ENCODE results near the gene SLIT3. TPM values are rescaled to one million over a fixed set of nuclear protein-coding genes. Genes with fewer than 3 reads are reported as not detected.

SLIT3 gene
- total and polyA plus RNA-seq, 2 donors (not counting 3 experiments of a cell fraction or from before 2014, with no cell fraction given): 0.90 to 1.0 TPM

GRCh38 chr5:168951356-168951755 is 349.6 kb downstream of the SLIT3 start:
- BruUV-seq (replicated peaks): no TSS peak
- POLR2A ChIA-PET: no interaction called here

More at GRCh38 chr5:168951356-168951755, 349.6 kb downstream of the SLIT3 start:
- TF ChIP-seq CTCF (IDR thresholded peaks at IDR 0.05; ENCODE audit: extremely low read depth in 1 of 2, insufficient read depth in 1 of 2, low read depth in 1 of 2, low read length in 2 of 2) (no peak), MAX (IDR thresholded peaks at IDR 0.05; ENCODE audit: insufficient read depth, insufficient read length) (no peak), GATA2 (IDR thresholded peaks at IDR 0.05; ENCODE audit: insufficient read depth, insufficient read length, low read depth, low read length) (no peak), FOS (IDR thresholded peaks at IDR 0.05; ENCODE audit: borderline replicate concordance, insufficient read depth, low read length) (no peak), MYC (IDR thresholded peaks at IDR 0.05; ENCODE audit: low read depth, low read length) (no peak), EZH2 (IDR thresholded peaks at IDR 0.05; ENCODE audit: borderline replicate concordance, low read depth, low read length, severe bottlenecking) (no peak), POLR2AphosphoS5 (IDR thresholded peaks at IDR 0.05; ENCODE audit: insufficient read depth, low read depth, low read length) (no peak), JUN (IDR thresholded peaks at IDR 0.05; ENCODE audit: borderline replicate concordance, insufficient read depth, insufficient read length, low read depth) (no peak), POLR2A (IDR thresholded peaks at IDR 0.05; ENCODE audit: low read depth, low read length) (no peak)
- FAIRE-seq (no peak), DNase-seq (ENCODE audit: low read depth, low spot score) (no peak)
- H3K4me1 ChIP-seq (ENCODE audit: control insufficient read depth, extremely low read depth, insufficient read depth, low read length): no peaks in the 10 kb centered on the region
- no peaks in the 10 kb centered on the region for H4K20me1 ChIP-seq (replicated peaks; ENCODE audit: control insufficient read depth, extremely low read depth, insufficient read depth, low read length)
- dilution Hi-C loops (cut with MboI; ENCODE audit: extremely low pct_ligation_motif_present, low sequenced_read_pairs) (no loop called here), intact Hi-C loops (cut with micrococcal nuclease) (no loop called here)
- H3K36me3 ChIP-seq (ENCODE audit: control insufficient read depth in 2 of 2, extremely low read depth in 1 of 2, insufficient read depth in 2 of 2, low read length in 2 of 2): no peaks in the 10 kb centered on the region
- no peaks in the 10 kb centered on the region for H3K79me2 ChIP-seq (ENCODE audit: control insufficient read depth, insufficient read depth, low read length)
- H3K9me3 ChIP-seq (replicated peaks; ENCODE audit: control insufficient read depth, insufficient read depth, low read length): no peaks in the 10 kb centered on the region
- H2AFZ ChIP-seq (ENCODE audit: low read depth, low read length): no peak overlapping the region
- H3K4me3 ChIP-seq (replicated peaks in 1 of 3; ENCODE audit: insufficient read depth in 1 of 3, low read depth in 1 of 3, low read length in 3 of 3): no peak overlapping the region
- H3K27me3 ChIP-seq (ENCODE audit: control insufficient read depth in 2 of 2, insufficient read depth in 2 of 2, low read length in 2 of 2): no peaks in the 10 kb centered on the region
- CTCF ChIA-PET: no interaction called here
- H3K9ac ChIP-seq (replicated peaks; ENCODE audit: extremely low read depth, insufficient read depth, low read length): no peak overlapping the region
- H3K9me1 ChIP-seq (replicated peaks; ENCODE audit: control insufficient read depth, extremely low read depth, insufficient read depth, low read length): no peaks in the 10 kb centered on the region
- H3K4me2 ChIP-seq (ENCODE audit: insufficient read depth, low read length): no peak overlapping the region
- no peak overlapping the region for H3K27ac ChIP-seq (ENCODE audit: insufficient read depth, low read depth, low read length)
